Large intestine (tissue), 3 donors: Measurements from ENCODE around the gene PHF21B. TPM values are rescaled to one million over a fixed set of nuclear protein-coding genes. Genes with fewer than 3 reads are reported as not detected.
A peak's percentile ranks its signal among the peaks of the same experiment; 100 is the strongest.

Experiments used
- DNase-seq, 2 donors: peaks; one replicate each; pipeline versions ENCODE4 v3.0.0 to v3.0.0-alpha.2; 2013
- H3K27ac ChIP-seq: one replicate; pipeline ENCODE4 v1.5.1; 2013; ENCODE audit warnings: low read length
- H3K27me3 ChIP-seq: 2 replicates; pipeline ENCODE4 v1.6.1; 2013; ENCODE audit warnings: low read length; ENCODE audit not compliant: control insufficient read depth, insufficient read depth
- H3K36me3 ChIP-seq: 2 replicates; pipeline ENCODE4 v1.6.1; 2013; ENCODE audit warnings: low read length; ENCODE audit not compliant: control insufficient read depth, insufficient read depth
- H3K4me1 ChIP-seq: one replicate; pipeline ENCODE4 v1.6.1; 2013; ENCODE audit warnings: low read length; ENCODE audit not compliant: control insufficient read depth, insufficient read depth
- H3K4me3 ChIP-seq: one replicate; pipeline ENCODE4 v1.5.1; 2013; ENCODE audit warnings: low read length
- H3K9me3 ChIP-seq: one replicate; pipeline ENCODE4 v1.6.1; 2013; ENCODE audit warnings: mild to moderate bottlenecking, low read depth, low read length, moderate library complexity; ENCODE audit not compliant: control insufficient read depth
- WGBS: methylation state at CpG from one replicate; pipeline ENCODE4 v1.1.5; 2013; ENCODE audit warnings: low lambda C conversion rate; ENCODE audit not compliant: insufficient coverage; 5-methylcytosine and 5-hydroxymethylcytosine counted together
- polyA plus RNA-seq: library from polyadenylated mRNA; unstranded; fragments of 120-200 nt; gene quantifications from one replicate; pipeline ENCODE4 v1.2.1, GENCODE V29; 2013

Gene PHF21B
- polyA plus RNA-seq, 1 donor = 0.63 TPM

DNA sequence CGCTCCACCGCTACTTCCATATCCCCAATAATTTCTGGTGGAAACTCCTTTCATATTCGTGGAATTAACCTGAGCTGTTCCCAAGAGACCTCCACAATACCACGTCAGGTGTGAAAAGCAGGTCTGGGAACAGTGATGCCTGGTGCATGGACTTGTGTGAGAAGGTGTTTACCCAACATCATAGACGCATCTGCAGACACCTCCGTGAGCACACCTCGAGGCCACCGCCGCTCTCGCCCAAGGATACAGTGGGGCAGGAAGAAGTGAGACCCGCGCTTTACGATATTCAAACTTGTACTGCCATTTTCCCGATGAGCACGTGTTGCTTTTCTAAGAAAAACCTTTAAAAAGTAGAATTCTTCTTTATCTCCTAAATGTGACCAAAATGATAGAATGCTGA lies 8.2 kb downstream of the PHF21B start:
- H3K27ac ChIP-seq = no peak overlapping the region
- no CpG with 5 or more reads among the region's 15 CpGs for WGBS
- no peaks in the 10 kb centered on the region for H3K9me3 ChIP-seq
- H3K36me3 ChIP-seq = no peaks in the 10 kb centered on the region
- no peak overlapping the region for H3K4me3 ChIP-seq
- H3K4me1 ChIP-seq = no peaks in the 10 kb centered on the region
- H3K27me3 ChIP-seq = peaks cover 30% of the 10 kb centered on the region
- no peak for DNase-seq

DNA sequence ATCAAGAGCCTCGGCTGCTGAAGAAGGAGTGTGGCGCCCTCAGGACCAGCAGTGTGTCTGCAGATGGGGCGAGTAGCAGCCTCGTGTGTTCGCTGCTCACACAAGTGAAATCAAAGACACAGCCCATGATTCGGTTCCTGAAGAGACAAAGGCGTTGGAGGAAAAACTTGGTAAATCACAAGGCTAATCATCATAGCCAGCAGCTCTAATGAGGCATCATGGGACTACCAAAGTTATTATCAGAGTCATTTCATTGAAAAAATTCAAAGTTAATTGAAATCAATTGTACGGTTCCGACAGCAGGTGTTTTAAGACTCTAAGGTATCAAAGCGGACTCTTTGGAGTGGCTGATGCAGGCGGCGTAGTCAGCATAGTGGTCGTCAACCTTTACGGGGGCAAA lies 9.5 kb downstream of the PHF21B start:
- Histone ChIP-seq H3K9me3 (no peaks in the 10 kb centered on the region), H3K27me3 (peaks cover 17% of the 10 kb centered on the region), H3K27ac (no peak overlapping the region), H3K4me1 (no peaks in the 10 kb centered on the region), H3K4me3 (no peak overlapping the region), H3K36me3 (no peaks in the 10 kb centered on the region)
- WGBS = 91% methylated on average over 4 of the region's 14 CpGs
- no peak for DNase-seq

DNA sequence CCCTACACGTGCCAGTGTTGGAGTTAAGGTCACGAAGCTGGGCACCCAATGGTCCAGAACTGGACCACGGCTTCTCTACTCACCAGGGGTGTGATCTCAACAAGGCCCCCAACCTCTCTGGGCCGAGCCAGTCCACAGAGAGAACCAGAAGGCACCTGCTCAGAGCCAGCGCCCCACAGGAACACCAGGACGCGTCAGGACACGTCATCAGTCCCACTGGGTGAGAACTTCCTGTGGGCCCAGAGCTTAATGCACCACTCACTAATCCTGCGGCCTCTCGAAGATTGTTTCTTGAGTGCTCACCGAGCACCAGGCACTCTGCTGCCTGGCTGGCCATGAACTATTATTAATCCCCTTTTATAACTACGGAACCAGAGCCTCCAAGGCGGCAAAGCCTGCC lies 10.1 kb downstream of the PHF21B start:
- Histone ChIP-seq H3K9me3 (no peaks in the 10 kb centered on the region), H3K4me3 (no peak overlapping the region), H3K27ac (no peak overlapping the region), H3K4me1 (no peaks in the 10 kb centered on the region), H3K36me3 (no peaks in the 10 kb centered on the region), H3K27me3 (peaks cover 11% of the 10 kb centered on the region)
- DNase-seq = no peak
- WGBS = 100% methylated on average over 1 of the region's 13 CpGs

DNA sequence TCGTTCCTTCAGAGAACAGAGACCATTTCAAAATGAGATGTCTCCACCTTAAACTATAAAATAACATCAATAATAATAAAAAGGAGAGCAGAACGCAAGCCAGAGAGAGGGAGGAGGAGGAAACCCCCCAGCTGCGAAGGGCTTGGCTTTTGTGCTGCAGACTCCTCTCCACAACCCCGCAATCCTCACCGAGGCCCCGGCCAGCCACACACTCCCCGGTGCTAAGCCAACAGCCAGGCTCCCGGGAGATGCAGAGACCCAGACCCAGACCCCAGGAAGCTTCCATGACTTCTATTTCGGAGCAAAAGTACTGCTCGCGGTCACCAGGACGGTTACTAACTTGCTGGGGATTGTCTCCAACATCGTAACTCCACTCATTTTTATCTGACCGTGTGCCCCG lies 10.6 kb downstream of the PHF21B start:
- Histone ChIP-seq H3K36me3 (no peaks in the 10 kb centered on the region), H3K4me3 (no peak overlapping the region), H3K4me1 (no peaks in the 10 kb centered on the region), H3K9me3 (no peaks in the 10 kb centered on the region), H3K27me3 (peaks cover 6% of the 10 kb centered on the region), H3K27ac (no peak overlapping the region)
- WGBS = 100% methylated on average over 3 of the region's 15 CpGs
- no peak for DNase-seq

DNA sequence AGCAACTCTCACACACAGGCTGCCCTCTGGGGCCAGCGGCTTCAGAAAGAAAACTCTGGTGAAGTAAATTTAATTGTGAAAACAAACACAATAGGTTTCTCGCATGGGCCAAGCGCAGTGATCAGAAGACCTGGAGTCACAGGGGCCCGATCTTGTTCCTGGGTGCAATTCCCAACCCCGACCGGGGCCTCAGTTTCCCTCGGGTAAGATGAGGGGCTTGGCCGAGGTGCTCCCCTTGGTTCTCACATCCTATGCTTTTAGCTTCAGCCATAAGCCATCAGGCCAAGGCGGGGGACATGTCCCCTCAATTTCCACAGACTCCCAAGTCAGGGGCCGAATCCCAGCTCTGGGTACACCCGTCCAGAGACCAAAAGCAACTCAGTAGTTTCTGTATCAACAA lies 11.5 kb downstream of the PHF21B start:
- Histone ChIP-seq H3K27me3 (peaks cover 5% of the 10 kb centered on the region), H3K27ac (no peak overlapping the region), H3K4me1 (no peaks in the 10 kb centered on the region), H3K4me3 (no peak overlapping the region), H3K9me3 (no peaks in the 10 kb centered on the region), H3K36me3 (no peaks in the 10 kb centered on the region)
- no peak for DNase-seq
- WGBS = 100% methylated on average over 1 of the region's 11 CpGs

DNA sequence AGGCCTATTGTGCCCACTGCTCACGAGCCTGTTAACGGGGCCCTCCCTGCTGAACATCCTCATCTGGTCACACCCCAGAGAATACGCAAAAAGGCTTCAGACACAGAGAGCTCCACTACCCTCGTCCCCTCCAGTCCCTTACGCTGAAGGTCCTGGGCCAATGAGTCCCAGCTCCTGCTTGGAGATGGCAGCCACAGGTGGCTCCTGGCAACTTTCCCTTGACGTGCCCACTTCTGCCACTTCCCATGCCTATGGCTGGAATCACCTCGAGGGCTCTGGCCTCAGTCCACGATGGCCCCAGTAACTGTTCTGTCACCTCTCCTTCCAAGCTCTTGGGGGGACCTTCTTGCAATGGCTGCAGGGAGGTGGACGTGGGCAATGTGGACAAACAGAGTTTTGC lies 12.7 kb downstream of the PHF21B start:
- Histone ChIP-seq H3K27ac (no peak overlapping the region), H3K4me1 (no peaks in the 10 kb centered on the region), H3K36me3 (no peaks in the 10 kb centered on the region), H3K27me3 (peaks cover 5% of the 10 kb centered on the region), H3K9me3 (no peaks in the 10 kb centered on the region), H3K4me3 (no peak overlapping the region)
- WGBS = no CpG with 5 or more reads among the region's 9 CpGs
- no peak for DNase-seq

DNA sequence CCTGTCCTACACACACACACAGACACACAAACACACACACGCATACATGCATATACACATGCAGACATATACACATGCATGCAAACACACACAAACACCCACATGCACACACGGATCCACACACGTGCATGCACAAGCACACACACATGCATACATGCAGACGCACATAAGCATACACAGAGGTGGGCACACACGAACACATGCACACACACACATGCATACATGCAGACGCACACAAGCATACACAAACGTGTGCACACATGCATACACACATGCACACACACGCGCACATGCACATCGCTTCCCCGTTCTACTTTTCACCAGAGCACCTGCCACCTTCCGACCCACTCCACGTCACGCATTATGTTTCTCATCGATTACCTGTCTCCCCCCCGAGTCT lies 13.2 kb downstream of the PHF21B start:
- Histone ChIP-seq H3K36me3 (no peaks in the 10 kb centered on the region), H3K27me3 (peaks cover 5% of the 10 kb centered on the region), H3K4me1 (no peaks in the 10 kb centered on the region), H3K4me3 (no peak overlapping the region), H3K9me3 (no peaks in the 10 kb centered on the region), H3K27ac (no peak overlapping the region)
- WGBS = 100% methylated on average over 5 of the region's 16 CpGs
- no peak for DNase-seq

DNA sequence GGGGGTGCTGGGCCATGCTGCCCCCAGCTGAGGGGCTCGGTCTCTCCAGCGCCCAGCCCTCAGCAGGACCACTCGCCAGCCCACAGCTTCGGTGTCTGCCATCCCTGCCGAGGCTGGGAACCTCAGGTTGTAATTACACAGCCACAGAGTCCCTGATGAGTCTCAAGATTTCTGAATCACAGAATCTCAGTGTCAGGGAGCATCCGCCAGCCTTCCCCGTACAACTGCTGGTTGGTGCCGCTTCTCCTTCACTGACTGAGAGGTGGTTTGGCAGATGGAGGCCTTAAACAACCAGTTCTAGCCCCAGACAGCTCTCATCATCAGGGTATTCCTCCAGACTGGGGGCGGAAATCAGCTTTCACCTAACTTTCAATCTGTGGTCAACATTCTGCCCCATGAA lies 13.7 kb downstream of the PHF21B start:
- no peak overlapping the region for H3K27ac ChIP-seq
- no peaks in the 10 kb centered on the region for H3K4me1 ChIP-seq
- no peaks in the 10 kb centered on the region for H3K36me3 ChIP-seq
- DNase-seq = no peak
- peaks cover 5% of the 10 kb centered on the region for H3K27me3 ChIP-seq
- no CpG with 5 or more reads among the region's 9 CpGs for WGBS
- H3K4me3 ChIP-seq = no peak overlapping the region
- no peaks in the 10 kb centered on the region for H3K9me3 ChIP-seq

DNA sequence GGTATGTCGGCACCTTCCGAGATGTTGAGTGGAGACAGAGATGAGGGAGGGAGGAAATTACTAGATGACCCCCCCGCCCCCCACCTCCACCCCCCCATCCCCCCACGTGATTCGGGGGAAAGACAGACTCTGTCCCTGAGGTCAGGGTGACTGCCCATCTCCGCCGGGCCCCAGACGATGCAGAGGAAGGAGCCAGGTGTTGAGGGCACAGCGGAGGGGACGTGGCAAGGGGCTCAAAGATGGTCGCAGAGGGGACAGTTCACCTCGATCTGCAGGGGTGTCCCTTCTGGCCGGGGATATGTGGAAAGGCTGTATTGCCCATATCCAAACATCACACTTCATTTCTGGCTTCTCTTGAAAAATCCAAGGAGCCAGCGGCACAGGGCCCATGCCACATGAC lies 14.1 kb downstream of the PHF21B start:
- Histone ChIP-seq H3K4me1 (no peaks in the 10 kb centered on the region), H3K27ac (no peak overlapping the region), H3K9me3 (no peaks in the 10 kb centered on the region), H3K36me3 (no peaks in the 10 kb centered on the region), H3K27me3 (peaks cover 5% of the 10 kb centered on the region), H3K4me3 (no peak overlapping the region)
- DNase-seq = no peak
- no CpG with 5 or more reads among the region's 14 CpGs for WGBS

DNA sequence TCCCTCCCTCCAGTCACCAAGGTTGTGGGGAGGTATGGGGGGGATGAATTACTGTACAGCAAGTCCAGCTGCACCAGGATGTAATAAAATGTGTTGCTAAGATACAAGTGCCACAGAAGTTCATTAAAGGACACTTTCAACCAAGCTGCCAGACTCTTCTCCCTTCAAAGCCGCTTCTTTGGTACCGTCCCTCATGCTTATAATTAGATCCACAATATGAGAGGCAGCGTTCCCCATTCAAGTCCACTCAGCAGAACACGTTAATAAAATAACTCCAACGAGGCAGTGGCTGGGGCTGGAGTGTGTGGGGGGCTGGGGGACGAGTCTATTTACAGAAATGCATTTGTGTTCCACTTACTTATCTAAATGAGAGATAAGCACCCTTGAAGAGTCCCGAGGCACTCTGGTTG lies 14.7 kb downstream of the PHF21B start:
- Histone ChIP-seq H3K36me3 (no peaks in the 10 kb centered on the region), H3K27me3 (peaks cover 5% of the 10 kb centered on the region), H3K9me3 (no peaks in the 10 kb centered on the region), H3K4me3 (no peak overlapping the region), H3K4me1 (no peaks in the 10 kb centered on the region), H3K27ac (no peak overlapping the region)
- peak in 1 of 2 donors; percentile 4 for DNase-seq
- WGBS = no CpG with 5 or more reads among the region's 7 CpGs

DNA sequence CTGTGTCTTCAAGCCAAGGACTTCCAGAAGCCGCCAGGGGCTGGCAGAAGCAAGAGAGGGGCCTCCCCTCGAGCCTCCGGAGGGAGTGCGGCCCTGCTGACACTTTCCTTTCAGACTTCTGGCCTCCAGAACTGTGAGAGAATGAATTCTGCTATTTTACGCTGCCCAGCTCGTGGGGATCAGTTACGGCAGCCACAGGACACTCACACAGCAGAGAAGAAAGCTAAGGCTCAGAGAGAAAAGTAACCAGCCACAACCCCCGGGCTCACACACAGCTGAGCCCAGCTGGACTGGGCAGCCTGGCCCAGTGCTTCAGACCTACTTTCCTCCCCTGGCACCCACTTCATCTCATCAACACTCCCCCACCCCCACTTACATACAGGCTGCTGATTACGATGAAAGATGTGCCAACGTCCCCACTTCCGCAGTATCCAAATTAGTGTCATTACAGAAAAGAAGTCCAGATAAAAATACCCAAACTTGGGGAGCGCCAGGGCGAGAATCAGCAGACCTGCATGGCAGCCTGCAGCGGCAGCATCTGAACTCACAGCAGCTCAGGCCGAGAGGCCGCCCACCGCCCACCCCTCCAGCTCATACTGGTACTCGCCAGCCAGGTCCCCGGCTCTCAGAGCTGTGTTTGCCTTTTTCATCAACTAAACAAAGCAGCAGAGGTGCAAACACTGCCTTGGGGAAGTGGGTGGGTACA lies 15.3 kb downstream of the PHF21B start:
- no peak overlapping the region for H3K27ac ChIP-seq
- no peaks in the 10 kb centered on the region for H3K36me3 ChIP-seq
- no CpG with 5 or more reads among the region's 19 CpGs for WGBS
- DNase-seq = no peak
- peaks cover 5% of the 10 kb centered on the region for H3K27me3 ChIP-seq
- H3K4me1 ChIP-seq = no peaks in the 10 kb centered on the region
- no peak overlapping the region for H3K4me3 ChIP-seq
- H3K9me3 ChIP-seq = no peaks in the 10 kb centered on the region
